ENCODE data around the gene MMP11.

MMP11 gene

GRCh38 chr22:23789121-23789520 is 16.5 kb downstream of the MMP11 start:
- Histone ChIP-seq H4K91ac (ENCODE audit: low read depth, low read length) (no peak overlapping the region), H2AFZ (ENCODE audit: insufficient read depth, low read length, poor library complexity) (no peak overlapping the region), H3K27me3 (ENCODE audit: insufficient read depth, low read length) (no peaks in the 10 kb centered on the region), H3K14ac (ENCODE audit: low read length) (no peak overlapping the region), H3K4me3 (ENCODE audit: low read depth, low read length) (no peak overlapping the region), H3K4me2 (ENCODE audit: low read length) (no peak overlapping the region), H2BK5ac (ENCODE audit: low read depth, low read length, poor library complexity) (no peak overlapping the region), H2BK12ac (ENCODE audit: low read length) (no peak overlapping the region), H3K9me3 (ENCODE audit: insufficient read depth, low read depth, low read length) (no peaks in the 10 kb centered on the region), H3K18ac (ENCODE audit: low read length) (no peak overlapping the region), H3K4me1 (ENCODE audit: control insufficient read depth in 1 of 2, insufficient read depth in 2 of 2, low read length in 2 of 2) (peaks cover 5% of the 10 kb centered on the region in 2 experiments), H2BK120ac (ENCODE audit: insufficient read depth, low read length, poor library complexity) (no peak overlapping the region), H3K79me1 (ENCODE audit: low read length) (peaks cover 12% of the 10 kb centered on the region), H3K36me3 (ENCODE audit: control insufficient read depth in 1 of 2, insufficient read depth in 2 of 2, low read length in 2 of 2) (peaks cover 25 to 28% of the 10 kb centered on the region in 2 experiments), H3K9ac (ENCODE audit: low read length) (no peak overlapping the region), H3K23ac (ENCODE audit: low read length) (no peak overlapping the region), H3K27ac (ENCODE audit: low read depth, low read length) (no peak overlapping the region), H3K79me2 (ENCODE audit: control insufficient read depth, insufficient read depth, low read length, poor library complexity) (peaks cover 11% of the 10 kb centered on the region), H4K12ac (ENCODE audit: low read depth, low read length) (no peak overlapping the region), H3K4ac (ENCODE audit: low read depth, low read length) (peak overlapping the region; percentile 71), H4K8ac (ENCODE audit: low read depth, low read length) (no peak overlapping the region), H2AK5ac (ENCODE audit: low read length) (no peak overlapping the region)
- DNase-seq: no peak
- no CpG with 5 or more reads among the region's 4 CpGs for WGBS (ENCODE audit: extremely low coverage, insufficient coverage, insufficient read length)

GRCh38 chr22:23789638-23790037 is 17.0 kb downstream of the MMP11 start:
- no peak overlapping the region for H3K4me2 ChIP-seq (ENCODE audit: low read length)
- H3K4me3 ChIP-seq (ENCODE audit: low read depth, low read length): no peak overlapping the region
- H3K14ac ChIP-seq (ENCODE audit: low read length): no peak overlapping the region
- no peak overlapping the region for H3K27ac ChIP-seq (ENCODE audit: low read depth, low read length)
- H2BK12ac ChIP-seq (ENCODE audit: low read length): no peak overlapping the region
- peaks cover 5% of the 10 kb centered on the region in 2 experiments for H3K4me1 ChIP-seq (ENCODE audit: control insufficient read depth in 1 of 2, insufficient read depth in 2 of 2, low read length in 2 of 2)
- no CpG with 5 or more reads among the region's 4 CpGs for WGBS (ENCODE audit: extremely low coverage, insufficient coverage, insufficient read length)
- H2AFZ ChIP-seq (ENCODE audit: insufficient read depth, low read length, poor library complexity): no peak overlapping the region
- no peak overlapping the region for H2AK5ac ChIP-seq (ENCODE audit: low read length)
- H4K8ac ChIP-seq (ENCODE audit: low read depth, low read length): no peak overlapping the region
- no peak overlapping the region for H4K91ac ChIP-seq (ENCODE audit: low read depth, low read length)
- H2BK120ac ChIP-seq (ENCODE audit: insufficient read depth, low read length, poor library complexity): no peak overlapping the region
- H3K9ac ChIP-seq (ENCODE audit: low read length): no peak overlapping the region
- peaks cover 11% of the 10 kb centered on the region for H3K79me2 ChIP-seq (ENCODE audit: control insufficient read depth, insufficient read depth, low read length, poor library complexity)
- peak overlapping the region; percentile 42 for H3K4ac ChIP-seq (ENCODE audit: low read depth, low read length)
- peaks cover 12% of the 10 kb centered on the region for H3K79me1 ChIP-seq (ENCODE audit: low read length)
- no peak overlapping the region for H3K18ac ChIP-seq (ENCODE audit: low read length)
- no peak overlapping the region for H4K12ac ChIP-seq (ENCODE audit: low read depth, low read length)
- no peaks in the 10 kb centered on the region for H3K27me3 ChIP-seq (ENCODE audit: insufficient read depth, low read length)
- H3K23ac ChIP-seq (ENCODE audit: low read length): no peak overlapping the region
- H3K9me3 ChIP-seq (ENCODE audit: insufficient read depth, low read depth, low read length): no peaks in the 10 kb centered on the region
- H3K36me3 ChIP-seq (ENCODE audit: control insufficient read depth in 1 of 2, insufficient read depth in 2 of 2, low read length in 2 of 2): peaks cover 29 to 32% of the 10 kb centered on the region in 2 experiments
- DNase-seq: no peak
- H2BK5ac ChIP-seq (ENCODE audit: low read depth, low read length, poor library complexity): no peak overlapping the region

- H3K9me3 ChIP-seq (ENCODE audit: insufficient read depth, low read depth, low read length): no peaks in the 10 kb centered on the region
- no peak overlapping the region for H4K8ac ChIP-seq (ENCODE audit: low read depth, low read length)
- no peak overlapping the region for H3K9ac ChIP-seq (ENCODE audit: low read length)
- peaks cover 11% of the 10 kb centered on the region for H3K79me2 ChIP-seq (ENCODE audit: control insufficient read depth, insufficient read depth, low read length, poor library complexity)
- H2AFZ ChIP-seq (ENCODE audit: insufficient read depth, low read length, poor library complexity): no peak overlapping the region
- H3K4me1 ChIP-seq (ENCODE audit: control insufficient read depth in 1 of 2, insufficient read depth in 2 of 2, low read length in 2 of 2): peaks cover 5% of the 10 kb centered on the region in 2 experiments
- no peak overlapping the region for H3K27ac ChIP-seq (ENCODE audit: low read depth, low read length)
- H2BK120ac ChIP-seq (ENCODE audit: insufficient read depth, low read length, poor library complexity): no peak overlapping the region
- H3K4me2 ChIP-seq (ENCODE audit: low read length): no peak overlapping the region
- no peak for DNase-seq
- H3K4me3 ChIP-seq (ENCODE audit: low read depth, low read length): no peak overlapping the region
- peak overlapping the region; percentile 53 for H3K4ac ChIP-seq (ENCODE audit: low read depth, low read length)
- H3K23ac ChIP-seq (ENCODE audit: low read length): no peak overlapping the region
- H4K12ac ChIP-seq (ENCODE audit: low read depth, low read length): no peak overlapping the region
- no peak overlapping the region for H2BK5ac ChIP-seq (ENCODE audit: low read depth, low read length, poor library complexity)
- H3K14ac ChIP-seq (ENCODE audit: low read length): no peak overlapping the region
- no peak overlapping the region for H2BK12ac ChIP-seq (ENCODE audit: low read length)
- H2AK5ac ChIP-seq (ENCODE audit: low read length): no peak overlapping the region
- no peaks in the 10 kb centered on the region for H3K27me3 ChIP-seq (ENCODE audit: insufficient read depth, low read length)
- H3K79me1 ChIP-seq (ENCODE audit: low read length): peaks cover 12% of the 10 kb centered on the region
- H4K91ac ChIP-seq (ENCODE audit: low read depth, low read length): no peak overlapping the region
- no CpG with 5 or more reads among the region's 11 CpGs for WGBS (ENCODE audit: extremely low coverage, insufficient coverage, insufficient read length)
- H3K36me3 ChIP-seq (ENCODE audit: control insufficient read depth in 1 of 2, insufficient read depth in 2 of 2, low read length in 2 of 2): peaks cover 39 to 40% of the 10 kb centered on the region in 2 experiments
- H3K18ac ChIP-seq (ENCODE audit: low read length): peak overlapping the region; percentile 1
Observed at GRCh38 chr22:23790819-23791737, 18.4 kb downstream of the MMP11 start.

- Histone ChIP-seq H2BK120ac (ENCODE audit: insufficient read depth, low read length, poor library complexity) (no peak overlapping the region), H4K8ac (ENCODE audit: low read depth, low read length) (no peak overlapping the region), H2AFZ (ENCODE audit: insufficient read depth, low read length, poor library complexity) (no peak overlapping the region), H3K27me3 (ENCODE audit: insufficient read depth, low read length) (no peaks in the 10 kb centered on the region), H2BK12ac (ENCODE audit: low read length) (no peak overlapping the region), H3K9ac (ENCODE audit: low read length) (no peak overlapping the region), H2AK5ac (ENCODE audit: low read length) (no peak overlapping the region), H2BK5ac (ENCODE audit: low read depth, low read length, poor library complexity) (no peak overlapping the region), H3K4me2 (ENCODE audit: low read length) (no peak overlapping the region), H4K91ac (ENCODE audit: low read depth, low read length) (no peak overlapping the region), H3K79me2 (ENCODE audit: control insufficient read depth, insufficient read depth, low read length, poor library complexity) (peaks cover 7% of the 10 kb centered on the region), H3K36me3 (ENCODE audit: control insufficient read depth in 1 of 2, insufficient read depth in 2 of 2, low read length in 2 of 2) (peaks cover 44 to 46% of the 10 kb centered on the region in 2 experiments), H3K79me1 (ENCODE audit: low read length) (peaks cover 4% of the 10 kb centered on the region), H3K14ac (ENCODE audit: low read length) (no peak overlapping the region), H3K27ac (ENCODE audit: low read depth, low read length) (no peak overlapping the region), H3K4me3 (ENCODE audit: low read depth, low read length) (no peak overlapping the region), H3K18ac (ENCODE audit: low read length) (peak overlapping the region; percentile 1), H4K12ac (ENCODE audit: low read depth, low read length) (no peak overlapping the region), H3K4ac (ENCODE audit: low read depth, low read length) (peak overlapping the region; percentile 53), H3K9me3 (ENCODE audit: insufficient read depth, low read depth, low read length) (no peaks in the 10 kb centered on the region), H3K23ac (ENCODE audit: low read length) (no peak overlapping the region), H3K4me1 (ENCODE audit: control insufficient read depth in 1 of 2, insufficient read depth in 2 of 2, low read length in 2 of 2) (no peaks in the 10 kb centered on the region)
- DNase-seq: no peak
- no CpG with 5 or more reads among the region's 25 CpGs for WGBS (ENCODE audit: extremely low coverage, insufficient coverage, insufficient read length)
Observed at GRCh38 chr22:23791738-23792645, 19.3 kb downstream of the MMP11 start.

Measured in trophoblast cell (in vitro differentiated cells and primary cell).